ENCODE results near the gene TMEM233. TPM values are rescaled to one million over a fixed set of nuclear protein-coding genes. Genes with fewer than 3 reads are reported as not detected.

TMEM233 gene
- polyA plus RNA-seq, 1 experiment: not detected

GRCh38 chr12:119576915-119577314 lies 16.7 kb upstream of the TMEM233 start:
- Histone ChIP-seq H3K27me3 (ENCODE audit: control insufficient read depth, insufficient read depth, low read length) (no peaks in the 10 kb centered on the region), H3K4me3 (ENCODE audit: low read depth, low read length) (no peak overlapping the region), H3K36me3 (ENCODE audit: control insufficient read depth, insufficient read depth, low read length) (no peaks in the 10 kb centered on the region)
- TF ChIP-seq CTCF (IDR thresholded peaks at IDR 0.05; ENCODE audit: insufficient read depth, low read depth, low read length): no peak
- DNase-seq (ENCODE audit: low read depth): no peak
- ChIA-PET CTCF (no interaction called here), POLR2A (no interaction called here)

- DNase-seq (ENCODE audit: low read depth): no peak
- TF ChIP-seq CTCF (IDR thresholded peaks at IDR 0.05; ENCODE audit: insufficient read depth, low read depth, low read length): no peak
- H3K4me3 ChIP-seq (ENCODE audit: low read depth, low read length): no peak overlapping the region
- ChIA-PET POLR2A (no interaction called here), CTCF (no interaction called here)
- H3K27me3 ChIP-seq (ENCODE audit: control insufficient read depth, insufficient read depth, low read length): no peaks in the 10 kb centered on the region
- no peaks in the 10 kb centered on the region for H3K36me3 ChIP-seq (ENCODE audit: control insufficient read depth, insufficient read depth, low read length)
Observed at GRCh38 chr12:119578112-119578511, 15.5 kb upstream of the TMEM233 start.

- no peak for DNase-seq (ENCODE audit: low read depth)
- no peak for TF ChIP-seq CTCF (IDR thresholded peaks at IDR 0.05; ENCODE audit: insufficient read depth, low read depth, low read length)
Observed at GRCh38 chr12:119589097-119589496, 4.5 kb upstream of the TMEM233 start.

GRCh38 chr12:119589634-119590033 lies 3.9 kb upstream of the TMEM233 start:
- POLR2A ChIA-PET: no interaction called here
- no peak for TF ChIP-seq CTCF (IDR thresholded peaks at IDR 0.05; ENCODE audit: insufficient read depth, low read depth, low read length)
- DNase-seq (ENCODE audit: low read depth): no peak
- Histone ChIP-seq H3K27me3 (ENCODE audit: control insufficient read depth, insufficient read depth, low read length) (no peaks in the 10 kb centered on the region; the same call in 1 of the 2 replicates), H3K36me3 (ENCODE audit: control insufficient read depth, insufficient read depth, low read length) (no peaks in the 10 kb centered on the region), H3K4me3 (ENCODE audit: low read depth, low read length) (no peak overlapping the region)
- CTCF ChIA-PET: interaction anchor here (0.6 kb wide), 1 partner anchor 70 kb away, joined by 3 read pairs; no protein-coding TSS in a partner anchor

More at GRCh38 chr12:119589097-119589496, 4.5 kb upstream of the TMEM233 start:
- Histone ChIP-seq H3K27me3 (ENCODE audit: control insufficient read depth, insufficient read depth, low read length) (no peaks in the 10 kb centered on the region; the same call in 1 of the 2 replicates), H3K36me3 (ENCODE audit: control insufficient read depth, insufficient read depth, low read length) (no peaks in the 10 kb centered on the region), H3K4me3 (ENCODE audit: low read depth, low read length) (no peak overlapping the region)
- POLR2A ChIA-PET: no interaction called here
- CTCF ChIA-PET: interaction anchor here (0.6 kb wide), 1 partner anchor 71 kb away, joined by 3 read pairs; no protein-coding TSS in a partner anchor

- DNase-seq (ENCODE audit: low read depth): no peak
- no peaks in the 10 kb centered on the region for H3K36me3 ChIP-seq (ENCODE audit: control insufficient read depth, insufficient read depth, low read length)
- no peak for TF ChIP-seq CTCF (IDR thresholded peaks at IDR 0.05; ENCODE audit: insufficient read depth, low read depth, low read length)
- H3K4me3 ChIP-seq (ENCODE audit: low read depth, low read length): no peak overlapping the region
- CTCF ChIA-PET: no interaction called here
- H3K27me3 ChIP-seq (ENCODE audit: control insufficient read depth, insufficient read depth, low read length): no peaks in the 10 kb centered on the region; the same call in 1 of the 2 replicates
- POLR2A ChIA-PET: no interaction called here
Observed at GRCh38 chr12:119592232-119592631, 1.3 kb upstream of the TMEM233 start.

All from BJ (cell line).